DMS79 (cell line): ENCODE measurements around the gene OASL.

Experiments
- DNase-seq: peaks from one replicate; lab custom pipeline; 2025; lab: John Stamatoyannopoulos, UW

The OASL gene

GRCh38 chr12:120991965-120992364, 47.1 kb downstream of the OASL start:
- no peak for DNase-seq

GRCh38 chr12:120990487-120991055, 48.5 kb downstream of the OASL start:
- DNase-seq: no peak

- DNase-seq: no peak
Measured at GRCh38 chr12:120989687-120990086, 49.4 kb downstream of the OASL start.

- DNase-seq: no peak
Measured at GRCh38 chr12:120988658-120989057, 50.4 kb downstream of the OASL start.

GRCh38 chr12:120988234-120988633, 50.8 kb downstream of the OASL start:
- DNase-seq: no peak

- no peak for DNase-seq
Measured at GRCh38 chr12:120984351-120984898, 54.6 kb downstream of the OASL start.

GRCh38 chr12:120983759-120984158, 55.3 kb downstream of the OASL start:
- no peak for DNase-seq

GRCh38 chr12:120982659-120983058, 56.4 kb downstream of the OASL start:
- DNase-seq: no peak

GRCh38 chr12:120981407-120981941, 57.6 kb downstream of the OASL start:
- DNase-seq: no peak

GRCh38 chr12:120980800-120981368, 58.2 kb downstream of the OASL start:
- no peak for DNase-seq

GRCh38 chr12:120979862-120980696, 59.0 kb downstream of the OASL start:
- DNase-seq: no peak

GRCh38 chr12:120979220-120979861, 59.7 kb downstream of the OASL start:
- no peak for DNase-seq

- DNase-seq: no peak
Measured at GRCh38 chr12:120978296-120979219, 60.5 kb downstream of the OASL start, which contains the start of gene HNF1A. HNF1A (plus strand) TSS chr12:120978543; CDS start chr12:120978769, 226 bp downstream.

GRCh38 chr12:120977531-120978295, 61.3 kb downstream of the OASL start:
- DNase-seq: no peak

GRCh38 chr12:120972870-120973543, 66.0 kb downstream of the OASL start:
- DNase-seq: peak; percentile 50

- no peak for DNase-seq
Measured at GRCh38 chr12:120971299-120972180, 67.5 kb downstream of the OASL start.

GRCh38 chr12:120970310-120970709, 68.7 kb downstream of the OASL start:
- DNase-seq: no peak
